Left ventricle myocardium superior (tissue), 1 donor: Measurements from ENCODE around the gene SIGLEC11. TPM values are rescaled to one million over a fixed set of nuclear protein-coding genes. Genes with fewer than 3 reads are reported as not detected.
"Not testable (repeated sequence)": the region's sequence is repeated elsewhere in the genome, so short reads cannot be mapped to it uniquely, and the experiment has no call there.

Source experiments
- ATAC-seq: fragments of 200-7000 bp; cut with Tn5 transposase; one replicate; pipeline ENCODE4 v1.9.1; 2020; ENCODE audit warnings: mild to moderate bottlenecking, moderate library complexity
- DNase-seq: peaks from one replicate; pipeline ENCODE4 v3.0.0-alpha.2; 2020
- intact Hi-C: fragments of 100-400 bp; cut with micrococcal nuclease; formaldehyde crosslinking; loops from one replicate; pipeline ENCODE4 v1.11.0; 2022
- total RNA-seq: library from RNA; stranded (reverse); fragmentation: NEBNext Ultra II Directional; extraction: Animal tissue kit (Norgen Biotek cat#: 25700); gene quantifications from one replicate; pipeline ENCODE4 v1.2.1, GENCODE V29; 2021
- donor health status: DM: no; HTN: yes; CAD: no; lungs with severe emphysema.

Gene SIGLEC11
- total RNA-seq, 1 donor from 2014 or later = 0.59 TPM

DNA sequence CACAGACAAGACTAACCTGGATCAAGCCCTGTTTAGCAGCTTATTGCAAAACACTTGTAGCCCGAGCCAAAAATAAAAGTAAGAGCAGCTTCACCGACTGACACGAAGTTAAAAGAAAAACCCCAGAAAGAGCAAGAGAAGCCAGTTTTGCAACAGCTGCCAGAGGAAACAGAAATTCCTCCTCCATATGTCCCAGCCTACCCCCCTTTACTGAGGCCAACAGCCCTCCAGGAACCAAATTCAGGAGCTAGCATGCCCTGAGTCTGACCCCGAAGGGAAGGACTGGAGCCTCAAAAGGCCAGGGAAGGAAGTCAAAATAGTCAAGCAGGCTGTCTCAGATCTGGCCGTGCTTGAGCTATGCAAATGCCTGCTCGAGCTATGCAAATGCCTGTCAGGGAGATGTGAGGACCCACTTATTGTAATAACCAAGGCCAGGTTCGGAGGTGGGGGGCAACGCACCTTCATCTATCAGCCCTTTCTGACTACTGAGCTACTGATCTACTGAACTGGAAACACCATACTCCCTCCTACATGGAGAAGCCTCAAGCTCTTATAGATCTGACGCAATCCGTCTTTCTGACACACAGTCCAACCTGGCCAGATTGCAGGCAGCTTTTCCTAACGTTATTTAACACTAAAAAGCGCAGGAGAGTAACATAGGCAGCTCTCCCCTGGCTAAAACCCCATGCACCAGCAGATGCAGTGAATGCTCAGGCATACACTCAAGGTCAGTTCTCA lies 6.7 kb downstream of the SIGLEC11 start:
- intact Hi-C loops = no loop called here
- peak; percentile 69 for ATAC-seq
- no peak for DNase-seq

DNA sequence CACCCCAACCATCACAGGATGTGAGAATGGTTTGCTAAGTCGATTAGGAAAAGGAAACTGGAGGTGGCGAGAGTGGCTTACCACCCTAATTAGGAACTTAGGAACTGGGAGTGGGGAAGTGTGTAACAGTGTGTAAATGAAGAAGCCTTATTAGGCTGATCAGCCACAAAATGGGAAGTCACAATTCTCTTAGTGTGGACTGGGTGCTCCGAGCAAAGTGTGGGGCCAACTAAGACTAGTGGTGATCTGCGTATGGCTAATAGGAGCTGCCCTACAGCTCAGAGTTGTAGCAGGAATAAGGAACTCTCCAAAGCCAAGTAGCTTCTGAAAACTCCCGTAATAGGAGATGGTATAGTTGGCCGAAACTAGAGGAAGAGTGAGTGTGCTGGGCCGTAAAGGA lies 7.6 kb downstream of the SIGLEC11 start:
- ATAC-seq (peak; percentile 68), DNase-seq (no peak)
- intact Hi-C loops = no loop called here

DNA sequence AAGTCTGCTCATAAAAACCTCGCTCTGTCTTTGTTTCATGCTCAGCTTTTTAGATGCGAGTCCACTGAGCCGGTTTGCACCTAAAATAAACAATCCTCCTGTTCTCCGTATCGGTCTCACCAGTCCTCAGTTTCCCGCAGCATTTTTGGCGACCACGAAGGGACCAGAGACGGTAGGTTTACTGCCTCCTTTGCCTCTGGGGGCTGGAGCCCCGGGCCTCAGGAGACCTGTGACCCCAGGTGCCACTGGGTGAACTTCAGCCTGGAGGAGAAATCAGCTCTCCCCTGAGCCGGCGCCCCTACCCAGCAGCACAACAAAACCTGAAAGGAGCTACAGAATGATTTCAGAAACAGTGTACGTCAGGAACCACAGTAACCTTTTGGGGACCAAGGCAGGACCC lies 8.1 kb downstream of the SIGLEC11 start:
- DNase-seq = no peak
- no peak for ATAC-seq
- intact Hi-C loops = no loop called here

DNA sequence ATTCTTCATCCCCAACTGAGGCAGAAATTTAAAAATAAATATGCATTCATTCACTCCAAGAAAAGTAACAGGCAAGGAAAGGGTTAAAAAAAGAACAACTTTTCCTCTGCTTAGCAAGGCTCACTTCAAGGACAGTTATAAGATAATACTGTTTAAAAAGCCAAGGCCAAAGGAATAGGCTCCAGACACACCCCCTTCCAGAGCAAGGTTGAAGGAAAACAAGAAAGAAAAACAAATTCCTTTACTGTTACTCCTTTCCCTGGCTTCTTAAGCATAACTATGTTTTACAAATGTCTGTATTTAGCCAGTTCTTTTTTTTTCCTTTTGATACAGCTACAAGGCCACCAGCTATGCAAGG lies 8.5 kb downstream of the SIGLEC11 start:
- DNase-seq (no peak), ATAC-seq (no peak)
- intact Hi-C loops = no loop called here

DNA sequence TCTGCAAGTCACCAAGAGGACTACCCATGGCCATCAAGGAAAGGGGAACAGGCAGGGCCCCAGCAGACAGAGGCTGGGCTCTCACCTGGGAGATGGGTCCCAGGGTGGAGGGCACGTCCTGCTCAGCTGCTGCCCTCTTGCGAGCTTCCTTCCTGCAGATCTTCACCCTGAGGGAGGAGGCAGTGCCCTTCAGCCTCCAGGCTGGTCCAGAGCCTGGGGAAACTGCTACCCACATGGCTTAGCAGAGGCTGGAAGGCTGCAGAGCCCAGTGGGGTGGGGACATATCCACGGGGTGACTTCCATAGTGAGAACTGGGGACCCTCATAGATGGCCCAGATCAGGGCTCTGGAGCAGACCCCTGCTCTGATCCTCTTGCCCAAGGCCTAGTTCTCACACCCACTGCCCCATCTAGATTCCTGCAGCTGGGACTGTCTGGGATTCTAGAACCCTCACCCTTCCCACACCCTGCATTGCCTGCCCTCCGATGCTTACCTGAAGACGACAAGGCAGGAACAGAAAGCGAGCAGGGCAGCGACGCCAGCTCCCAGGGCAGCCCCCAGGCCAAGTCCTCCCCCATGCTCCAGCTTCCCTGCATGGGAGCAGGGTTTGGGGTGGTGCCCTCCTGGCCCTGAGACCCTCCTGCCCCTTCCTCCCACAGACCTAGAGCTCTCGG lies 9.0 kb downstream of the SIGLEC11 start:
- ATAC-seq = no peak
- no peak for DNase-seq
- intact Hi-C loops = no loop called here

DNA sequence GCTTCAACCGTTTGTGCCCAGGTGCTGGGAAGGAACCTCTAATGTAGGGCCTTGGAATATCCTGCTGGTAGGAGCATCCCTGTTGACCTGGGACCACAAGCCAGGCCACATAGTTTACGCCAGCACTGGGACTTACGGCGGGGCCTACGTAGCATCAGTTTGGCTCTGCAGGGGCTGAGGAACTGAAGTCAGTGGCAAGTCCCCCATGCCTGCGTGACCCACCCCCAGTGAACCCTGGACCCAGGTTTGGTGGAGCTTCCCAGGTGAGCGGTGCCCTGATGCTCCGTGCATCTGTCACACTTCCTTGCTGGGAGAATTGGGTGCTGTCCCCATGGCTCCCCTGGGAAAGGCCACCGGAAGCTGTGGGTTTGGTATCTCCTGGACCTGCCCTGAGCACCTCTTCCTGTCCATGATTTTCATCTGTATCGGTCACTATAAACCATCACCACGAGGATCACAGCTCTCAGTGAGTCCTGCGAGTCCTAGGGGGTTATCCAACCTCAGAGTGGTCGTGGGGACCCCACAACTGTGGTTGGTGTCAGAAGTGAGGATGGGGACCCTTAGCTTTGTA lies 9.9 kb downstream of the SIGLEC11 start:
- ATAC-seq (no peak), DNase-seq (no peak)
- intact Hi-C loops = no loop called here

DNA sequence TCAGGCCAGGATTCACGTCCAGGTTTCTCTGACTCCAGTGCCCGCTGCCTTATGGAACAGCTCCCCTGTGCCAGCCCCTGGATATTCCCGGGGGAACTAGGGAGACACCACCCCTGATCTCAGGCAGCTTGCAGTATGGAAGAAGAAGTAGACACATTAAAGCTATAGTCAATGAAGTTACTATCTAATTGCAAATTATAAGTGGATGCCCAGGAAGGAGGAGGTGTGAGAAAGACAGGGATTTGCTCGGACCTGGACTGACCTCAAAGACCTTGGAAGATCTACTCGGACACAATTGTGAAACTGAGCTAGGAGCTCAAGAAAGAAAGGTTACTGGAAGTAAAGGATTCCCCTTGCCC lies 10.4 kb downstream of the SIGLEC11 start:
- intact Hi-C loops = no loop called here
- ATAC-seq (no peak), DNase-seq (no peak)

DNA sequence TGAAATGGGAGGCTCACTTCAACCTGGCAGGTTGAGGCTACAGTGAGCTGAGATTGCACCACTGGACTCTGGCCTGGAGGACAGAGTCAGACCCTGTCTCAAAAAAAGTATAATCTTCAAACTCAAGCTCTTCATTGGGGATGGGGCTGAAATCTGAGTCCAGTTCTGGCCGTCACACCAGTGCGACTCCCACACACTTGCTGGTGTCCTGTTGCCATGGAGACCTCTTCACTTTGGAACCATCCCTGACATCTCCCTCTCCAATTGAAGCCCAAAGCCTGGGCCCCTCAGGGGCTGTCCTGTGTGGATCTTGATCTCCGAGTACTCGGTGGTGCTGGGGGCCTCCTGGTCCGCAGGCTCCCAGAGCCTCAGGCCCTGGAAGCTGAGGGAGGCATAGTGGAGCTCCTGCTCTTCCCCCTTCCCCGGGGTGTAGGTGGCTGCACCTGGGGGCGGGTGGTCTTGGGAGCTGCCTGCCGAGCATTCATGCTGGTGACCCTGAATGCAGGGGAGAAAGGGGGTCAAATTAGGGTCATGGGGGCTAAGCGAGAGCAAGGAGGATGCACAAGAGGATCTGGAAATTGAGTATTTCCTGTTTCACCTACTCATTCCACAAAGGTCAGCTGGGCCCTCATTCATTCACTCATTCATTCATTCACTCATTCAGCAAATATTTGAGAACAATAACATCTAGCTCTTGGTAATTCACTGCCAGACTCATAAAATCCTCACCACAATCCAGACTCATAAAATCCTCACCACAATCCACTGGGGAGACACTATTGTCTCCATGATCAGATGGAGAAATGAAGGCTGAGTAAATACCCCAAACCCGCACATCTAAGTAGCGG lies 11.0 kb downstream of the SIGLEC11 start:
- DNase-seq = no peak
- intact Hi-C loops = no loop called here
- ATAC-seq = no peak

DNA sequence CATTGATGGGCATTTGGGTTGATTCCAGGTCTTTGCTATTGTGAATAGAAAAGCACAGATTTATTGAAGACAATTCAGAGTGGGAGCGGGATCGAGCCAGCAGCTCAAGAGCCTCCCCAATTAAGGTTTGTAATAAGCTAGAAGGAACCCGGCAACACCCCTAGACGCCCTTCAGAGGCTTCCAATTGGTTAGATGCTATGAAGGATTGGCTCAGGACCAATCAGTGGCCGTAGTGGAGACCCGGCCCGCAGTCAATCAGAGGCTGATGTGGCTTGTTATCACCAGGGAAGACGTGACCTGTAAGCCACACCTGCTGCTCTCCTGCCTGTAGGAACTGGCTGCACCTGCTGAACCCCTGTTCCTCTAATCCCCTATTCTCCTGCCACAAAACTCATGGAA lies 14.6 kb downstream of the SIGLEC11 start:
- ATAC-seq = no peak
- no peak for DNase-seq
- intact Hi-C loops = no loop called here

DNA sequence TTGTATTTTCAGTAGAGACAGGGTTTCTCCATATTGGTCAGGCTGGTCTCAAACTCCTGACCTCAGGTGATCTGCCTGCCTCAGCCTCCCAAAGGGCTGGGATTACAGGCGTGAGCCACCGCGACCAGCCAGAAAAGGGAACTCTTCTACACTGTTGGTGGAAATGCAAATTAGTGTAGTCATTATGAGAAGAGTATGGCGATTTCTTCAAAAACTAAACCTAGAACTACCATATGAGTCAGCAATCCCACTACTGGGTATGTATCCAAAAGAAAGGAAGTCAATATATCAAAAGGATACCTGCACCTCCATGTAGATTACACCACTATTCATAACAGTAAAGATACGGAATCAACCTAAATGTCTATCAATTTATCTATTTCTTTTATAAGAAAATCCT lies 16.4 kb downstream of the SIGLEC11 start:
- ATAC-seq, intact Hi-C loops, DNase-seq: not testable (repeated sequence)

DNA sequence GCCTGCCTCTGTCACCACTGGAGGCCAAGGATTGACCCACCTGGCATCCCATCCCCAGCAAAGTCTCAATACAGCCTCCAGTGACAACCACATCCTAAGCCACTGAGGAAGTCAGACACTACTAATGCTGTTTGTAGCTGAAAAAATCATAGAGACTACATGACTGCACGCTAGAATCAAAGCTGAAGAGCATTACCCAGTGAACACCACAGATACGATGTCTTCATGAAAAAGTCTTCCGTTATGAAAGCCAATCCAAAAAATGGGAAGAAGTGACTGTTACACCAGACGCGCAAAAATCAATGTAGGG lies 20.5 kb downstream of the SIGLEC11 start:
- ATAC-seq (no peak), DNase-seq (no peak)
- intact Hi-C loops = no loop called here

DNA sequence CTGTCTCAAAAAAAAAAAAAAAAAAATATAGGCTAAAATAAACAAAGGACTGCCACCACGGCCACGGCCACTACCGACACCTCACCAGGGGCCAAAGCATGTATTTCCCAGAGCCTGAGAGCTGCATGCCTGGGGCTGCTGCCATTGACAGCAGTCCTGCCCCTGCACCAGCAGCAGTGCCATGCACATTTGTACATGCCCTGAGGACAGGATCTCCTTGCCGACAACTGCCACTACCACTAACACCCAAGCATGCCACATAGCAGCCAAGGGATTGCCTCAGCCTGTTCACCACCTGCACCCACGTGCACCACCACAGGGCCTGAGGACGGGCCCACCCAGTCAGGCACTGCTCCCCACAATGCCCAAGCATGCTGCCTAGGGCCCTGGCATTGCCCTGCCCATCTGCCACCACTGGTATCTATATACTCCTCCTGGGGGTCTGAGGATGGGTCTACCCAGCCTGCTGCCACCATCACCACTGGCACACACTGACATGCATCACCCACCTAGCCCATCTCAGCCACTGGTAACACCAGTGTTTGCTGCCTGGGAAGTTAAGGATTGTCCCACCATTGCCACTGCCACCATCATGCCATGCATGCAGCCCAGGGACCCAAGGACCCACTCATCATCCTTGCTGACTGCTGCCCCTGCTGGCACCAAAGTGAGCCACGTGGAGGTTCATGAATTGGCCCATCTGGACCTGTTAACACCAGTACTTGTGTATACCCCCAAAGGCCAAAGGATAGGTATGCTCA lies 21.1 kb downstream of the SIGLEC11 start:
- DNase-seq (no peak), ATAC-seq (no peak)
- intact Hi-C loops = loop anchor here (10.0 kb wide), 1 partner anchor 45 kb away; no protein-coding TSS in a partner anchor

DNA sequence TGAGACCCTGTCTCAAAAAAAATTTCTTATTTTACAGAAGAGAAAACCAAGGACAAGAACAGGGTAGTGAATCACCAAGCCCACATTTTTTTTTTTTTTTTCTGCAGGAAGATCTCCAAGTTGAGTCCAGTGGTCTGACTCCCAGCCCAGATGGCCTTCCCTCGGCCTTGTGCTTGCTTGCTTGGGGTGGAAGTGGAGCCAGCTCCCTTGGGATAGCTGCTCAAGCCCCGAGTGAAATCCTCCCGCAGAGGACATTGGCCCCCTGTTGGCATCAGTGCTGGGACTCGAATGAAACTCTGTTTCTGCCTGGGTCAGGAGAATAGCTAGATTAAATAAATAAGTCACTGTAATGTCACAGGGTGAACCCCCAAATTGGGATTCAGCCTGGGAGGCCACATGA lies 22.3 kb downstream of the SIGLEC11 start:
- ATAC-seq = no peak
- DNase-seq = no peak
- intact Hi-C loops = loop anchor here (10.0 kb wide), 1 partner anchor 46 kb away; no protein-coding TSS in a partner anchor

DNA sequence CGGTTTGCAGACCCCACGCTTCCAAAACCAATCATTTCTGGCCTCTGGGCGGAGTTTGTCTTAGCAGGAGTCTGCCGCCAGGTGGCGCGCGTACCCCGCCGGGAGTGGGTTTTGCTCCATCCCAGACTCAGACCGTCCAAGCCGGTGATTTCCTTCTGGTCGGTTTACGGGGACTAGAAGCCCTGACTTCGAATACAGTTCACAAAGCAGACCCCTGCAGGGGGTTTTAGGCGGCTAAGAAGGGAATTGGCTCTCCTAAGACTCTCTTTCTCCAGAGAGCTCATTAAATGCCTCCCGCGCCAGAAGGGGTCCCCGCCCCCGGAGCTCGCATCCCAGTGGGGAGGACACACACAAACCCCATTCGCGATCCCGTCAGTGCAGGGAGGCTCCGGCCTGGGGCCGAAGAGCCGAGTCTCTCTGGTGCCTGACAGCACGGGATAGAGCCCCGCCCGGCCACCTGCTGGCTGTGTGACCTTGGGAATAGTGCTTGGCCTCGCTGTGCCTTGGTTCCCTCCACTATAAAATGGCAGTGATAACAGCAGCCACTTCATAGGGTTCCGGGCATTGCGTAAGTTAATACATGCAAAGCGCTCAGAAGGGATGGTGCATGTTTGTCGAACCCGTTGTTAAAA lies 23.1 kb downstream of the SIGLEC11 start:
- ATAC-seq (peak; percentile 90), DNase-seq (peak; percentile 85)
- intact Hi-C loops = loop anchor here (10.0 kb wide), 1 partner anchor 47 kb away; no protein-coding TSS in a partner anchor

DNA sequence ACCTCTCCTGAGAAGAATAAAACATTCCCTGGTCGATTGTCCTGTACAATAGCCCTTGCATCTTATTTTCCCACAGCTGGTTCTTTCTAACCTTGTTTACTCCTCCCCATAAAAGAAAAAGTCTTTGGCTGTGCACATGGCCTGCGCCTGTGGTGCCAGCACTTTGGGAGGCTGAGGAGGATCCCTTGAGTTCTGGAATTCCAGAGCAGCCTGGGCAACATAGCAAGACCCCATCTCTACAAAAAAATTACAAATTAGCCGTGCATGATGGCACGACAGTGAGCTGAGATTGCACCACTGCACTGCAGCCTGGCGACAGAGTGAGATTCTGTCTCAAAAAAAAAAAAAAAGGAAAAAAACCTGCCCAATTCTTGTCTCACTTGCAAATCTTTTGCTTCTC lies 24.4 kb downstream of the SIGLEC11 start:
- intact Hi-C loops = loop anchor here (10.0 kb wide), 1 partner anchor 48 kb away; no protein-coding TSS in a partner anchor
- no peak for DNase-seq
- no peak for ATAC-seq

DNA sequence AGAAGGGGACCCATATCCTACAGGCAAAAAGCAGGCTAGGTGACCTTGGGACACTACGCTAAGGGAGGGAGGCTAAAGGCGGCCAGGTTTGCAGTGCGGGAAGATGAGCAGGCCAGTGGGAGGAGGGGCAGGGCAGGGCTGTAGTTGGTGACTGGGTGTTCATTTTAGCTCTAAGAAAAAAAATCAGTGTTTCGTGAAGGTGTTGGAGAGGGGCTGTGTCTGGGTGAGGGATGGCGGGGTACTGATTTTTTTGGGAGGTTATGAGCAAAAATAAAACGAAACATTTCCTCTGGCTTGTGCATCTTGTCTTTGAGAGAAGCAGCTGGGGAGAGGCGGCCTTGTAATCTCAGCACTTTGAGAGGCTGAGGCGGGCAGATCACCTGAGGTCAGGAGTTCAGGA lies 27.3 kb downstream of the SIGLEC11 start:
- no peak for DNase-seq
- intact Hi-C loops = loop anchor here (10.0 kb wide), 1 partner anchor 51 kb away; no protein-coding TSS in a partner anchor
- ATAC-seq = no peak

DNA sequence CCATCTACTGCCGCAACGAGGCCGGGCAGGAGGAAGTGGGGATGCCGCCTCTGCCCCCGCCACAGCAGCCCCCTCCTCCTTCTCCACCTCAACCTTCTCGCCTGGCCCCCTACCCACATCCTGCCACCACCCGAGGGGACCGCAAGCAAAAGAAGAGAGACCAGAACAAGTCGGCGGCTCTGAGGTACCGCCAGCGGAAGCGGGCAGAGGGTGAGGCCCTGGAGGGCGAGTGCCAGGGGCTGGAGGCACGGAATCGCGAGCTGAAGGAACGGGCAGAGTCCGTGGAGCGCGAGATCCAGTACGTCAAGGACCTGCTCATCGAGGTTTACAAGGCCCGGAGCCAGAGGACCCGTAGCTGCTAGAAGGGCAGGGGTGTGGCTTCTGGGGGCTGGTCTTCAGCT lies 28.2 kb downstream of the SIGLEC11 start:
- intact Hi-C loops = loop anchor here (10.0 kb wide), 1 partner anchor 52 kb away; no protein-coding TSS in a partner anchor
- DNase-seq (no peak), ATAC-seq (no peak)

DNA sequence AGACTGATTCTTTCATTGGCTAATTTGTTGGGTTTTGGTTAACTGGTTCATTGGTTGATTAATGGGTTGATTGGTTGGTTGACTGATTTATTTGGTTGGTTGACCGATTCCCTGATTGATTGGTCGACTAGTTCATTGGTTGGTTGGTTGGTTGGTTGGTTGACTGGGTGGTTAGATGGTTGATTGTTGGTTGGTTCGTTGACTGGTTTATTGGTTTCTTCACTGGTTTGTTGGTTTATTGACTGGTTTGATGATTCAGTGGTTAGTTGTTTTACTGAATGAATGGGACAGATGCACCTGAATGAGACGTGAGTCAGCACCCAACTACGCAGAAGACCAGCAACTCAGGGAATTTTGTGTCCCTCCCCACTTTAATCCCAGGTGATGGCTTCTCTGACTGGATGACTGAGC lies 28.9 kb downstream of the SIGLEC11 start:
- intact Hi-C loops = loop anchor here (10.0 kb wide), 1 partner anchor 53 kb away; no protein-coding TSS in a partner anchor
- ATAC-seq (no peak), DNase-seq (no peak)
